Measurements from ENCODE around the gene PRICKLE2. TPM values are rescaled to one million over a fixed set of nuclear protein-coding genes. Genes with fewer than 3 reads are reported as not detected.

PRICKLE2 gene
- total RNA-seq, 1 experiment from 2014 or later, result not detected

- BruUV-seq (replicated peaks), result no TSS peak
- Histone ChIP-seq H3K4me1 (ENCODE audit: insufficient read depth, low read length, poor library complexity, severe bottlenecking) (no peaks in the 10 kb centered on the region), H3K9me3 (ENCODE audit: low read depth, low read length, poor library complexity, severe bottlenecking) (no peaks in the 10 kb centered on the region), H3K4me3 (ENCODE audit: low read depth, low read length, poor library complexity, severe bottlenecking) (no peak overlapping the region), H3K27ac (ENCODE audit: low read depth, low read length, poor library complexity, severe bottlenecking) (no peak overlapping the region), H3K36me3 (ENCODE audit: insufficient read depth, low read length, poor library complexity, severe bottlenecking) (no peaks in the 10 kb centered on the region), H3K27me3 (replicated peaks; ENCODE audit: insufficient read depth, low read depth, low read length, poor library complexity) (peaks cover 3% of the 10 kb centered on the region)
- no peak for DNase-seq (ENCODE audit: low spot score)
- ChIA-PET POLR2A (ENCODE audit: low non-redundant PET) (no interaction called here), CTCF (no interaction called here)
- TF ChIP-seq, protein P1, sequence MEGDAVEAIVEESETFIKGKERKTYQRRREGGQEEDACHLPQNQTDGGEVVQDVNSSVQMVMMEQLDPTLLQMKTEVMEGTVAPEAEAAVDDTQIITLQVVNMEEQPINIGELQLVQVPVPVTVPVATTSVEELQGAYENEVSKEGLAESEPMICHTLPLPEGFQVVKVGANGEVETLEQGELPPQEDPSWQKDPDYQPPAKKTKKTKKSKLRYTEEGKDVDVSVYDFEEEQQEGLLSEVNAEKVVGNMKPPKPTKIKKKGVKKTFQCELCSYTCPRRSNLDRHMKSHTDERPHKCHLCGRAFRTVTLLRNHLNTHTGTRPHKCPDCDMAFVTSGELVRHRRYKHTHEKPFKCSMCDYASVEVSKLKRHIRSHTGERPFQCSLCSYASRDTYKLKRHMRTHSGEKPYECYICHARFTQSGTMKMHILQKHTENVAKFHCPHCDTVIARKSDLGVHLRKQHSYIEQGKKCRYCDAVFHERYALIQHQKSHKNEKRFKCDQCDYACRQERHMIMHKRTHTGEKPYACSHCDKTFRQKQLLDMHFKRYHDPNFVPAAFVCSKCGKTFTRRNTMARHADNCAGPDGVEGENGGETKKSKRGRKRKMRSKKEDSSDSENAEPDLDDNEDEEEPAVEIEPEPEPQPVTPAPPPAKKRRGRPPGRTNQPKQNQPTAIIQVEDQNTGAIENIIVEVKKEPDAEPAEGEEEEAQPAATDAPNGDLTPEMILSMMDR (conservative IDR thresholded peaks at IDR 0.05; ENCODE audit: low read depth, low read length), result no peak
- no peak for TF ChIP-seq EZH2 (IDR thresholded peaks at IDR 0.05; ENCODE audit: borderline replicate concordance, low read depth, low read length, poor library complexity, severe bottlenecking)
- intact Hi-C loops (cut with micrococcal nuclease; ENCODE audit: unreplicated experiment), result no loop called here
Measured at GRCh38 chr3:64140651-64141050, 84.6 kb downstream of the PRICKLE2 start.

DNA sequence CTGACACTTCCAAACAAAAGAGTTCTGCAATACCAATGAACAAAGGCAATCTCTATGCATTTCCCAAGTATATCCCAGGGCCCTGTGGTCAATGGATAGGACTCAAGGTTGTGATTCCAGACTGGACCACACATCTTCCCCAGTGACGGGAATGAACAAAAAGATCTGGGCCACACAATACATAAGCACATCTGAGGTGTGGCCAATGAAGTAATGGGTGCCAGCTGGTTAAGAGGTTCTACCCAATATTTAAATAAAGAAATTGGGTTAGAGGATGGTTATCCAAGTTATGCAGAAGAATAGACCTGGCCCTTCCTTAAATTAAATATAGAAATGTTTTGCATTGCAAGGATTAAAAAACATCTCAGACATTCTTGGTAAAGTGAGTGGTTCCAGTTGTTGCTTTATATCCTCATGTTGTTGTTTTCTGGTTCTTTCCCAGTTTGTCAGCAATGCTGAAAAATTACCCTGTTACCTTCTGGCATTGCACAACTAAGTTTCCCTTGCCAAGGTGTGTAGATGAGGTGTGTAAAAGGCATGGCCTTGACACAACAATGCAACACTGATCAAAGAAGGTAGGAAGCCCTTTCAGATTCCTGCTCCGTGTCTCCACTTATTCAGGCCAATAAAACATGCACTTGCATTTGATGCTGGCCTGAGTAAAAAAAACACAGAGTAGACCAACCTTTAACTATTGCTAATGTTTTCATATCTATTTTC is 86.5 kb downstream of the PRICKLE2 start:
- no TSS peak for BruUV-seq (replicated peaks)
- intact Hi-C loops (cut with micrococcal nuclease; ENCODE audit: unreplicated experiment), result no loop called here
- TF ChIP-seq, protein P1 (conservative IDR thresholded peaks at IDR 0.05; ENCODE audit: low read depth, low read length), result no peak
- no peak for TF ChIP-seq EZH2 (IDR thresholded peaks at IDR 0.05; ENCODE audit: borderline replicate concordance, low read depth, low read length, poor library complexity, severe bottlenecking)
- CTCF ChIA-PET, result no interaction called here
- no peak for DNase-seq (ENCODE audit: low spot score)
- Histone ChIP-seq H3K27ac (ENCODE audit: low read depth, low read length, poor library complexity, severe bottlenecking) (no peak overlapping the region), H3K27me3 (replicated peaks; ENCODE audit: insufficient read depth, low read depth, low read length, poor library complexity) (peaks cover 3% of the 10 kb centered on the region), H3K4me3 (ENCODE audit: low read depth, low read length, poor library complexity, severe bottlenecking) (no peak overlapping the region), H3K36me3 (ENCODE audit: insufficient read depth, low read length, poor library complexity, severe bottlenecking) (no peaks in the 10 kb centered on the region), H3K9me3 (ENCODE audit: low read depth, low read length, poor library complexity, severe bottlenecking) (no peaks in the 10 kb centered on the region), H3K4me1 (ENCODE audit: insufficient read depth, low read length, poor library complexity, severe bottlenecking) (no peaks in the 10 kb centered on the region)
- POLR2A ChIA-PET (ENCODE audit: low non-redundant PET), result no interaction called here

DNA sequence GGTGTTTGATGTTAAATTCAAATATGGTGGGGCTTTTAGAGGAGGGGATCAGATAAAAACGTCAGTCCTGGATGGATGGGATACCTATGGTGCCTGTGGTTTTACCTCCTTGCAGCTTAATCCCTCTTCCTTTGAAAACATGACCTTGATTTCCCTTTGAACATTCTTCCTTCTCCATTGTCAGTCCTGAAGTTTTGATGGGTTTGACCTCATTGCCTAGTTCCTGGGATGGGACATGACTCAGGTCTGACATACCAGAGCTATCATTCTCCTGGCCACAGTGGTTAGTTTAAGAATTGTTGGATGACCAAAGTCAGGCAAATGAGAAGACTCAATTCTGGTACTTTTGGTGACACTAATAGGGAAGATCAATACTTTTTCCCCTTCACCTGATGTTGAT is 87.2 kb downstream of the PRICKLE2 start:
- TF ChIP-seq, protein P1 (conservative IDR thresholded peaks at IDR 0.05; ENCODE audit: low read depth, low read length), result no peak
- TF ChIP-seq EZH2 (IDR thresholded peaks at IDR 0.05; ENCODE audit: borderline replicate concordance, low read depth, low read length, poor library complexity, severe bottlenecking), result no peak
- intact Hi-C loops (cut with micrococcal nuclease; ENCODE audit: unreplicated experiment), result no loop called here
- ChIA-PET POLR2A (ENCODE audit: low non-redundant PET) (no interaction called here), CTCF (no interaction called here)
- peaks cover 3% of the 10 kb centered on the region for H3K27me3 ChIP-seq (replicated peaks; ENCODE audit: insufficient read depth, low read depth, low read length, poor library complexity)
- H3K4me1 ChIP-seq (ENCODE audit: insufficient read depth, low read length, poor library complexity, severe bottlenecking), result no peaks in the 10 kb centered on the region
- no peak overlapping the region for H3K27ac ChIP-seq (ENCODE audit: low read depth, low read length, poor library complexity, severe bottlenecking)
- H3K9me3 ChIP-seq (ENCODE audit: low read depth, low read length, poor library complexity, severe bottlenecking), result no peaks in the 10 kb centered on the region
- H3K36me3 ChIP-seq (ENCODE audit: insufficient read depth, low read length, poor library complexity, severe bottlenecking), result no peaks in the 10 kb centered on the region
- no peak overlapping the region for H3K4me3 ChIP-seq (ENCODE audit: low read depth, low read length, poor library complexity, severe bottlenecking)
- no peak for DNase-seq (ENCODE audit: low spot score)
- BruUV-seq (replicated peaks), result no TSS peak

All from A673 (cell line).